Naive thymus-derived CD4-positive, alpha-beta T cell (primary cell): ENCODE measurements around the gene TM9SF3. TPM values are rescaled to one million over a fixed set of nuclear protein-coding genes. Genes with fewer than 3 reads are reported as not detected.

Experiments used
- ATAC-seq: fragments of 150-1000 bp; cut with Tn5 transposase; 2 replicates; pipeline ENCODE4 v1.10.0; 2021; ENCODE audit warnings: mild to moderate bottlenecking, moderate library complexity
- CTCF ChIA-PET: fragments of 350-600 bp; sonication (Branson Sonifier 250); formaldehyde crosslinking; loops from one replicate; lab custom pipeline; 2021; ENCODE audit warnings: antibody characterized with exemption; lab: Charles Lee
- POLR2A ChIA-PET: fragments of 350-600 bp; sonication (Branson Sonifier 250); formaldehyde crosslinking; loops from one replicate; lab custom pipeline; 2021; ENCODE audit warnings: antibody characterized with exemption, inconsistent platforms; lab: Charles Lee
- DNase-seq, 9 donors: peaks; one replicate each; pipeline versions ENCODE4 v3.0.0 to v3.0.0-alpha.2; 2020 to 2022; ENCODE audit warnings: mixed read lengths in 1 of 9
- H3K27ac ChIP-seq: one replicate; pipeline ENCODE4 v1.7.0; 2013; ENCODE audit warnings: mild to moderate bottlenecking, low read depth, low read length, moderate library complexity
- H3K27me3 ChIP-seq, 2 donors: one replicate each; pipeline ENCODE4 v1.7.0; 2013; ENCODE audit warnings: low read length in 2 of 2, mild to moderate bottlenecking in 2 of 2, moderate library complexity in 2 of 2; ENCODE audit not compliant: control insufficient read depth in 2 of 2, insufficient read depth in 2 of 2
- H3K36me3 ChIP-seq, 3 experiments: 1 replicate in 2 of 3; 2 replicates in 1 of 3; pipeline ENCODE4 v1.7.0; 2013; ENCODE audit warnings: low read length in 3 of 3, mild to moderate bottlenecking in 3 of 3, moderate library complexity in 1 of 3; ENCODE audit not compliant: insufficient read depth in 3 of 3, control insufficient read depth in 2 of 3
- H3K4me1 ChIP-seq, 2 donors: one replicate each; pipeline ENCODE4 v1.7.0; 2013; ENCODE audit warnings: low read length in 2 of 2, mild to moderate bottlenecking in 2 of 2, moderate library complexity in 1 of 2; ENCODE audit not compliant: control insufficient read depth in 2 of 2, insufficient read depth in 2 of 2
- H3K4me3 ChIP-seq: 2 replicates; pipeline ENCODE4 v1.7.0; 2013; ENCODE audit warnings: mild to moderate bottlenecking, low read length
- H3K9me3 ChIP-seq, 3 experiments: 1 replicate in 2 of 3; 2 replicates in 1 of 3; pipeline ENCODE4 v1.7.0; 2013; ENCODE audit warnings: low read length in 3 of 3; ENCODE audit not compliant: control insufficient read depth in 2 of 3
- H3K27ac Mint-ChIP-seq, 9 donors: one replicate each; pipeline ENCODE4 v1.8.0; 2020 to 2022; ENCODE audit warnings: mixed read lengths in 9 of 9, mild to moderate bottlenecking in 8 of 9, moderate library complexity in 5 of 9, inconsistent platforms in 2 of 9
- H3K27me3 Mint-ChIP-seq, 5 donors: one replicate each; pipeline ENCODE4 v1.8.0; 2021 to 2022; ENCODE audit warnings: mixed read lengths in 5 of 5, mild to moderate bottlenecking in 1 of 5
- H3K36me3 Mint-ChIP-seq, 5 donors: one replicate each; pipeline ENCODE4 v1.8.0; 2020 to 2022; ENCODE audit warnings: mixed read lengths in 5 of 5, mild to moderate bottlenecking in 3 of 5, inconsistent platforms in 1 of 5
- H3K4me1 Mint-ChIP-seq, 7 donors: one replicate each; pipeline ENCODE4 v1.8.0; 2020 to 2022; ENCODE audit warnings: mixed read lengths in 7 of 7, mild to moderate bottlenecking in 3 of 7, inconsistent platforms in 1 of 7
- H3K4me3 Mint-ChIP-seq, 10 donors: one replicate each; pipeline ENCODE4 v1.8.0; 2020 to 2022; ENCODE audit warnings: mild to moderate bottlenecking in 10 of 10, mixed read lengths in 10 of 10, moderate library complexity in 6 of 10, inconsistent platforms in 2 of 10
- H3K9me3 Mint-ChIP-seq, 11 donors: one replicate each; pipeline ENCODE4 v1.8.0; 2020 to 2022; ENCODE audit warnings: mixed read lengths in 11 of 11, mild to moderate bottlenecking in 4 of 11, inconsistent platforms in 1 of 11, moderate library complexity in 1 of 11
- intact Hi-C, 2 donors: fragments of 100-400 bp; cut with micrococcal nuclease; formaldehyde crosslinking; loops; one replicate each; pipeline ENCODE4 v1.15.1; 2023
- polyA plus RNA-seq, 2 donors: library from polyadenylated mRNA; unstranded; fragments of 300-500 nt; fragmentation: Illumina TruSeq; gene quantifications; one replicate each; pipeline ENCODE4 v1.2.3, GENCODE V29; 2021
- total RNA-seq, 6 experiments: library from RNA in 5 of 6; stranded (reverse) in 5 of 6; gene quantifications; 1 replicate in 5 of 6; 2 replicates in 1 of 6; pipeline ENCODE4 v1.2.3 and lab custom pipeline; 2021 to 2026

Gene TM9SF3
- total and polyA plus RNA-seq, 7 experiments from 2014 or later = 56.8 to 94.0 (median 80.5) TPM

DNA sequence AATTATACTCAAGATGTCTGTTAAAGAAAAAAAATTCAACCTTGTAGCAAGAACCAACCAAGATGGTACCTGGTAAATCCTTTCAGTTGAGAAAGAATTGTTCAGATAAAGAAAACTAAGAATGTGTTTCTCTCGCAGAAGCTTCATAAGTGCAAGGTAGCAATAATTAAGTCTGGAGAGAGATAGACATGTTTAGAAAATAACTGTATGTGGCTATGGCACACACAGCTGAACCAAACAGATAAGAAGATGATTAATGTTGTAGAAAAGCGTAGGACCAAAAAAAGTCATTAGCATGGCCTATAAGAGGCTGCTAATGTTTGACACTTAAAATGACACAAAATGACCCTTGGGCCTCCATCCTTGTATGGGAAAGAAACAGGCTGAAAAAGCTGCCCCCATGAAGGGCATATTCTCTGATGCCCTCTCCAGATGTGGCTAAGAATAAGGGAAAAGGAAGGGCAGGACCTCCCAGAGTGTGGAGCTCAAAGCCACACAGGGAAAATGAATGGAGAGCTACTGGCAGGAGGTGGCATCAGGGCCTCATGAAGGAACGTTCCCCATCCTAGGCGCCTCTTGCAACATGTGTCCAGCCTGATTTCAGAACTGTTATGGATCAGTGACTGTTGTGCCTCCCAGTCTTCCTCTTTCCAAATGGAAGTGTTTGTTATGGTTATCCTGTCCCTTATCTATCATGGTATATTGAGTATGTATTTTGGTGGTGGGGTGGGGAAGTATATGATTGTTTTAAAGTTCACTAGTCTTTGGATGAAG lies 103.8 kb downstream of the TM9SF3 start:
- no peaks in the 10 kb centered on the region for H3K4me1 Mint-ChIP-seq
- H3K9me3 Mint-ChIP-seq = peaks cover 0 to 1% (median 0%) of the 10 kb centered on the region in 11 donors
- Histone ChIP-seq H3K36me3 (no peaks in the 10 kb centered on the region), H3K4me3 (no peak overlapping the region), H3K4me1 (no peaks in the 10 kb centered on the region), H3K27ac (no peak overlapping the region), H3K27me3 (peaks cover 0 to 3% of the 10 kb centered on the region in 2 donors), H3K9me3 (no peaks in the 10 kb centered on the region)
- ChIA-PET POLR2A (no interaction called here), CTCF (no interaction called here)
- intact Hi-C loops = no loop called here
- DNase-seq (no peak), ATAC-seq (no peak)
- H3K4me3 Mint-ChIP-seq = no peak overlapping the region
- no peaks in the 10 kb centered on the region for H3K36me3 Mint-ChIP-seq
- H3K27me3 Mint-ChIP-seq = peaks cover 8 to 30% (median 14%) of the 10 kb centered on the region in 5 donors
- no peak overlapping the region for H3K27ac Mint-ChIP-seq

DNA sequence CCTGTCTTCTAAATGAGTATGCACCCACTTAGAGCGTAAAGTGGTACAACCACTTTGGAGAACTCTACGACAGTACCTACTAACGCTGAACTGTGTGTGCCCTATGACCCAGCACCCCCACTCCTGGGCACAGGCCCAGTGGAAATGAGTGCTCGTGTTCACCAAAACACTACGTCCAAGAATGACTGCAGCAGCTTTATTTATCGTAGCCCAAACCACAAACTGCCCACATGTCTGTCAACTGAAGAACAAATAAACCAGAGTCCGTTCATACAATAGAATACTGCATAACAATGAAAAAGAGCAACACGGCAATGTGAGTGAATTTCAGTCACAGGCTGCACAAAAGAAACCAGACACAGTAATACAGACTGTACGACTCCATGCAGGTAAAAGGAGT lies 108.5 kb downstream of the TM9SF3 start:
- POLR2A ChIA-PET = no interaction called here
- ATAC-seq (no peak), DNase-seq (no peak)
- Histone ChIP-seq H3K4me1 (no peaks in the 10 kb centered on the region), H3K27ac (no peak overlapping the region), H3K36me3 (no peaks in the 10 kb centered on the region), H3K27me3 (no peaks in the 10 kb centered on the region), H3K9me3 (no peaks in the 10 kb centered on the region), H3K4me3 (no peak overlapping the region)
- CTCF ChIA-PET = no interaction called here
- H3K27me3 Mint-ChIP-seq = peaks cover under 1 to 30% (median 21%) of the 10 kb centered on the region in 5 donors
- no peaks in the 10 kb centered on the region for H3K4me1 Mint-ChIP-seq
- H3K4me3 Mint-ChIP-seq = no peak overlapping the region
- intact Hi-C loops = no loop called here
- H3K9me3 Mint-ChIP-seq = peaks cover 0 to 1% (median 0%) of the 10 kb centered on the region in 11 donors
- H3K27ac Mint-ChIP-seq = no peak overlapping the region
- no peaks in the 10 kb centered on the region for H3K36me3 Mint-ChIP-seq

DNA sequence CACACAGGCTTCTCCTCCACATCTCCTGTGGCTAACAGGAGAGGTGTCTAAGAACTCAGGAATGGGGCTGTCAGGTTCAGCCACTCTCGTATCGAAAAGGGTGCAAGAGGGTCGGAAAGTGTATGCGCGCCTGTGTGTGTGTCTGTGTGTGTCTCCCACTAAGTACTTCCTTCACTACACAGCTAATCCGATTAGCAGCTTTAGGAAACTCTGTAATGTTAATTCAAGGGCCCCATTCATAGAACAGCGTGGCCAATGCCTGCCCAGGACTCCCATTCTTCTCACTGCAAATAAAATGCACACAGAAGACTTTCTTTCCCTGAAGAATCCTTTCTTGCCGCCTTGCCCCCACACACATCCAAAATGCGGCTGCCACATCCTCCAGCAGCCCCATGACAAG lies 112.9 kb downstream of the TM9SF3 start:
- Mint-ChIP-seq H3K27me3 (peaks cover 9 to 30% (median 18%) of the 10 kb centered on the region in 5 donors), H3K4me1 (peaks cover 0 to 1% (median 0%) of the 10 kb centered on the region in 7 donors), H3K4me3 (no peak overlapping the region), H3K36me3 (no peaks in the 10 kb centered on the region), H3K9me3 (peaks cover 0 to 1% (median 0%) of the 10 kb centered on the region in 11 donors), H3K27ac (no peak overlapping the region)
- DNase-seq = no peak
- ChIA-PET CTCF (no interaction called here), POLR2A (no interaction called here)
- Histone ChIP-seq H3K9me3 (no peaks in the 10 kb centered on the region), H3K27ac (no peak overlapping the region), H3K36me3 (no peaks in the 10 kb centered on the region), H3K4me3 (no peak overlapping the region), H3K4me1 (no peaks in the 10 kb centered on the region), H3K27me3 (no peaks in the 10 kb centered on the region)
- ATAC-seq = no peak
- intact Hi-C loops = no loop called here

DNA sequence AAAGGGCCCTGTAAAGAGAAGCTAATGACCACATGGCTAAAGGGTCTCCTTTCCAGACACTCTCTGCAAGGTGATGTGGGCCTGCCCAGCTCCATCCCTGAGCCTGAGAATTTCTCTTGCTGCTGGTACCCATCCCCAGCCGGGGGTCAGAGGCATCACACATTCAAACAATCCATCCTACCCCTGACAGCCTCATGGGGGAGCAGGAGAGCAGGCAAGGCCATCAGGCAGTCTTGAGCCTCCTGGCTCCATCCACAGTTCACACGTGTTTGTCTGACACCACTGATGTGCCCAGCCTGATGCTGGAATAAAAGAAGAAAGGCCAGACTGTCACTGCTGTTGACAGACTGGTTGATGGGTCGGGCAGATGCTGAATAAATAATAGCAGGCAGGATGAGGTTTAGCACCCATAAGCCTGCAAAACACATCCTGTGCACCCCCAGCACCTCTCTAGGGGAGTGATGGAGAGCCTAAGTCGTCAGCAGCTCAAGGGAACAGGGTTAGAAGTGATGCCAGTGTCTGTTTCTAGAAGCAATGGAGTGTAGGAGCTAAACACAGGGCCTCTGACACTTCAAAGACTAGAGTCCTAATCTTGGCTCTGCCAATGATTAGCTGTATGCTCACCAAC lies 116.6 kb downstream of the TM9SF3 start:
- H3K4me3 Mint-ChIP-seq = no peak overlapping the region
- no peaks in the 10 kb centered on the region for H3K36me3 Mint-ChIP-seq
- CTCF ChIA-PET = no interaction called here

DNA sequence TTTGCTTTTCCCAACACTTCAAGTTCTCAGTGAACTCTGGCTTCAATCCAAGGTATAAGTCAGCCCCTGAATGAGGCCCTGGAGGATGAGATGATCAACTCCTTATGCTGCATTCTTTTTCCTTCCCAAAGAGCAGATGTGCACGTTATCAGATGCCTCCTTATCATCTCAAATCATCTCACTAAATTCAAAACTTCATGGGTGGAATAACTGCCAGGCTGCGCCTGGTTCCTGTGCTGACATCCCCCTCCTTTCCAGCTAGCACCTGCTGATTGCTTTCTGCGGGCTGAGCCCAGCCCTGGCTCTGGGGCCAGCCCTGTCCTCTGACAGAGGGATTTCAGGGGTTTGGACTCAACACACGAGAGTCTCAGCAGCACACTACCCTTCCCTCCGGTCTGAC lies 118.0 kb downstream of the TM9SF3 start:
- no peaks in the 10 kb centered on the region for H3K27me3 ChIP-seq
- H3K9me3 ChIP-seq = no peaks in the 10 kb centered on the region
- Mint-ChIP-seq H3K4me3 (no peak overlapping the region), H3K36me3 (no peaks in the 10 kb centered on the region), H3K27me3 (peaks cover 10 to 23% (median 19%) of the 10 kb centered on the region in 5 donors), H3K4me1 (peaks cover 0 to 1% (median 0%) of the 10 kb centered on the region in 7 donors), H3K27ac (no peak overlapping the region), H3K9me3 (no peaks in the 10 kb centered on the region)
- H3K36me3 ChIP-seq = no peaks in the 10 kb centered on the region
- no peak overlapping the region for H3K27ac ChIP-seq
- intact Hi-C loops = no loop called here
- no peak for ATAC-seq
- CTCF ChIA-PET = no interaction called here
- no peaks in the 10 kb centered on the region for H3K4me1 ChIP-seq
- no peak for DNase-seq
- H3K4me3 ChIP-seq = no peak overlapping the region
- POLR2A ChIA-PET = no interaction called here

More for the DNA sequence above, 116.6 kb downstream of the TM9SF3 start:
- Histone ChIP-seq H3K4me3 (no peak overlapping the region), H3K27me3 (no peaks in the 10 kb centered on the region), H3K4me1 (no peaks in the 10 kb centered on the region), H3K36me3 (no peaks in the 10 kb centered on the region), H3K27ac (no peak overlapping the region), H3K9me3 (no peaks in the 10 kb centered on the region)
- ATAC-seq (peak; percentile 62), DNase-seq (peak in 3 of 9 donors; percentile 8 to 23 (median 10))
- intact Hi-C loops = loop anchor here in 1 of 2 donors (1.0 kb wide), 1 partner anchor 360 kb away; no protein-coding TSS in a partner anchor
- Mint-ChIP-seq H3K27me3 (peaks cover 13 to 27% (median 22%) of the 10 kb centered on the region in 5 donors), H3K9me3 (no peaks in the 10 kb centered on the region), H3K27ac (no peak overlapping the region), H3K4me1 (peaks cover 0 to 1% (median 0%) of the 10 kb centered on the region in 7 donors)
- POLR2A ChIA-PET = no interaction called here
